ENCODE data around the gene SUMO2.
"Not testable (repeated sequence)": the region's sequence is repeated elsewhere in the genome, so short reads cannot be mapped to it uniquely, and the experiment has no call there.

Gene SUMO2

DNA sequence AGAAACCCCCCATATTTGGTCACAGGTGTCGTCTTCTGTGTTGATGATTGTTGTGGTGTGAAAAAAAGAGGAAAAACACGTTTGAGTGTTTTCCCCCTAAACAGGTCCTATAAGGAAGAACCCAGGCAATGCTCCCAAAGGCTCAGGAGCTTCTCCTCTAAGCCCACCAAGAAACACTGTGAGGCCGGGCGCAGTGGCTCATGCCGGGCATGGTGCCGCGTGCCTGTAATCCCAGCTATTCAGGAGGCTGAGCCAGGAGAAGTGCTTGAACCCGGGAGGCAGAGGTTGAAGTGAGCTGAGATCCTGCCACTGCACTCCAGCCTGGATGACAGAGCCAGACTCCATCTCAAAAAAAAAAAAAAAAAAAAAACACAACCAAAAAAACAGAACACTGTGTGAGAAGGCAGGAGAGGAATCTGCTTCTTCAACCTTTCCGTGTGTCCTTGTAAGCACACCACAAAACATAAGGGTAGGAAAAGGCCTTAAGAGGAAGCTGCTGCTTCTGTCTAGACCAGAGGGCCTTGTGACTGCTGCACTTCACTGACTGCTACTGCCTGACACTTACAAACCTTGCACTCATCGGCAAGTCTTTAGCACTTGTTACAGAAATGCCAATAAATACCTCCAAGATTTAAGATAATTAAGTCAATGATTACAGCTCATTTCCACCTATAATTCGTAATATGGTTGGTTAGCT is 37.8 kb downstream of the SUMO2 start:
- no peak for DNase-seq (ENCODE audit: low spot score)

DNA sequence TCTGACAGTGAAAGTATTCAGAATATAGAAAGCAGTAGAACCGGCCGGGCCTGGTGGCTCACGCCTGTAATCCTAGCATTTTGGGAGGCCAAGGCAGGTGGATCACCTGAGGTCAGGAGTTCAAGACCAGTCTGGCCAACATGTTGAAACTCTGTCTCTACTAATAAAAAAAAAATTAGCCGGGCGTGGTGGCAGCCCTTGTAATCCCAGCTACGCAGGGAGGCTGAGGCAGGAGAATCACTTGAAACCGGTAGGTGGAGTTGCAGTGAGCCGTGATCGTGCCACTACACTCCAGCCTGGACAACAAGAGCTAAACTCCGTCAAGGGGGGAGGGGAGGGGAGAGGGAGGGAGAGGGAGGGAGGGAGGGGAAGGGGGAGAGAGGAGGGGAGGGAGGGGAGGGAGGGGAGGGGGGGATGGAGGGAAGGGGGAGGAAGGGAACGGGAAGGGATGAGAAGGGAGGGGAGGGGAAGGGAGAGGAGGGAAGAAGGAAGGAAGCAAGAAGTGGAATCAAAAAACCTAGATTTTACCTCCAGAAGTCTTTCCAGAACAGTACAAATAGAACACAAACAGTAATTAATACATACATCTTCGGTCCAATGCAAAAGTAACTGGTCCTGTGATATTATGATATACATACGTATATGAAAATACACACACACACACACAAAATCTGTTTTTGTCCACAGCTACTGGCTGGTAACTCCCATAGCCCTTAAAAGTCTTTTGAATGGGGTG is 40.4 kb downstream of the SUMO2 start:
- DNase-seq (ENCODE audit: low spot score): no peak

DNA sequence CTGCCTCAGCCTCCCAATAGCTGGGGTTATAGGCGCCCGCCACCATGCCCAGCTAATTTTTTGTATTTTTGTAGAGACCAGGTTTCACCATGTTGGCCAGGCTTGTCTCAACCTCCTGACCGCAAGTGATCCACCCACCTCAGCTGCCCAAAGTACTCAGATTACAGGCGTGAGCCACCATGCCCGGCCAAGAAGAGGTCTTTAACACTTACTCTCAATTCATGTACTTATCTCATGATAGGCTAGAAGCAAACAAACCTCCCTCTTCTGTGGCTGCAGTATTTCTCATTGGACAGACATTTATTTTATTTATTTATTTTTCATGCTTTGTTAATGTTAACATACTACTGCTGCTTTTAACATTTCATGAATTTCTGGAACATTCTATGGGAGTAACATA is 44.2 kb downstream of the SUMO2 start:
- DNase-seq (ENCODE audit: low spot score): no peak

DNA sequence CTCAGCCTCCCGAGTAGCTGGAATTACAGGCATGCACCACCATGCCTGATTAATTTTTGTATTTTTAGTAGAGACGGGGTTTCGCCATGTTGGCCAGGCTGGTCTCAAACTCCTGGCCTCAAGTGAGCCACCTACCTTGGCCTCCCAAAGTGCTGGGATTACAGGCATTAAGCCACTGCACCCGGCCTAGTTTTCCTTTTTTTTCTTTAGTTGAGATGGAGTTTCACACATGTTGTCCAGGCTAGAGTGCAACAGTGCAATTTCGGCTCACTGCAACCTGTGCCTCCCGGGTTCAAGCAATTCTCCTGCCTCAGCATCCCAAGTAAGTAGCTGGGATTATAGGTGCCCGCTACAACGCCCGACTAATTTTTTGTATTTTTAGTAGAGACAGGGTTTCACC is 45.0 kb downstream of the SUMO2 start:
- not testable (repeated sequence) for DNase-seq (ENCODE audit: low spot score)

DNA sequence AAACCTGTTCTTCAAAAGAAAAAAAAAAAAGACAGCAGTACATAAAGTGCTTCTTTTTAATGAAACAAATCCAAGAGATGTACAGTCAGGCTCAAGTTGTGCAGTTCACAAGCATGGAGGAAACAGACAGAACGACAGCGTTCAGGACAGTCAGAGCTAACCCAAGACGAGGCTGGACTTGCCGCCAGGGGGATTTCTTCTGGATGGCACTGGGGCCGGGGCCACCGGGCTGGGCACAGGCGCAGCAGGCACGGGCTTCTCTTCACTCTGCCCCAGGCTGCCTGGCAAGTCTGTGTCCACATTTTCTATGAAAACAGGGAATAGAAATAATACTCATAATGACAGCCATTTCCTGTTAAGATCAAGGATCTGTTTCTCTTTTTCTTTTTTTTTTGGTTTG is 46.8 kb downstream of the SUMO2 start:
- DNase-seq (ENCODE audit: low spot score): no peak

DNA sequence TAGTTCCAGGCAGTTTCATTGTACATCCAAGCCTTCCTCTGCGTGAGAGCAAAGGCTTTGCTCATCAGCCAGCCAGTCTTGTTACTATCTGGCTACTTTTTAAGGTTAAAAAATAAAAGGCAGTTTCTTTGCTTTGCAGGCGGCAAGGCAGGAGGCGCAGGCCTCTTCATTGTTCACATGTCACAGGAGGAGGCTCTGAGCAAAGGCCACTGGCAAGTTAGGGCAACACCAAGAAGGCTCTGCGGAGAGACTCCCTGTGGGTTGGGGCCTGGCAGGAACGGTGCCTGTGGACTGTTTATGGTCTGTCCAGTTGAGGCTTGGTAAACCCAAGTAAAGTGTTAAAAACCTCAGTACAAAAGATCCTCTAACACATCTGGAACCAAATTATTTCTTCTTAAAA is 47.3 kb downstream of the SUMO2 start:
- no peak for DNase-seq (ENCODE audit: low spot score)

DNA sequence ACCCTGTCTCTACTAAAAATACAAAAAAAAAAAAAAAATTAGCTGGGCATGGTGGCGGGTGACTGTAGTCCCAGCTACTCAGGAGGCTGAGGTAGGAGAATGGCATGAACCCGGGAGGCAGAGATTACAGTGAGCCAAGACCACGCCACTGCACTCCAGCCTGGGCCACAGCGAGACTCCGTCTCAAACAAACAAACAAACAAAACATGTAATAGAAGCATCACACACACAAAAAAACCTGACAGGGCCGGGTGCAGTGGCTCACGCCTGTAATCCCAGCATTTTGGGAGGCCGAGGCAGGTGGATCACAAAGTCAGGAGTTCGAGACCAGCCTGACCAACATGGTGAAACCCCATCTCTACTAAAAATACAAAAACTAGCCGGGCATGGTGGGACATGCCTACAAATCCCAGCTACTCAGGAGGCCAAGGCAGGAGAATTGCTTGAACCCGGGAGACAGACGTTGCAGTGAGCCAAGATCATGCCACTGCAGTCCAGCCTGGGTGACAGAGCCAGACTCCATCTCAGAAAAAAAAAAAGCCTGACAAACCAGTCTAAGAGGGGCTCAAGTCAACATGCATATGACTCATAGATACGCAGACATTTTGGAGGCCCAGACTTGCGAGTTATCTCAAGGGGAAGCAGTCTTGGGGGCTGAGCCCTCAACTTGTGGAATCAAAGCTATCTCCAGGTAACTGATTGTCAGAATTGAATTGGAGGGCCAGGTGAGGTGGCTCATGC is 49.0 kb downstream of the SUMO2 start:
- DNase-seq (ENCODE audit: low spot score): not testable (repeated sequence)

DNA sequence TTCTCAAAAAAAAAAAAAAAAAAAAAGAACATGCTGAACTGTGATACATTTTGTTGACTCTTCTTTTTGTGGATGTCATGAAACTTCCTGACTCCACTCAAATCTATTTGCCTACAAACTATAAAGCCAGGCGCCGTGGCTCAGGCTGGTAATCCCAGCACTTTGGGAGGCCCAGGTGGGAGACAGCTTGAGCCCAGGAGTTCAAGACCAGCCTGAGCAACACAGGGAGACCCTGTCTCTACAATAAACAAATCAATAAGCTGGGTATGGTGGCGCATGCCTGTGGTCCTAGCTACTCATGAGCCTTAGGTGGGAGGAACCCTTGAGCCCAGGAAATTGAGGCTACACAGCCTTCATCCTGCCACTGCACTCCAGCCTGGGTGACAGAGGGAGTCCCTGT is 49.8 kb downstream of the SUMO2 start:
- no peak for DNase-seq (ENCODE audit: low spot score)

DNA sequence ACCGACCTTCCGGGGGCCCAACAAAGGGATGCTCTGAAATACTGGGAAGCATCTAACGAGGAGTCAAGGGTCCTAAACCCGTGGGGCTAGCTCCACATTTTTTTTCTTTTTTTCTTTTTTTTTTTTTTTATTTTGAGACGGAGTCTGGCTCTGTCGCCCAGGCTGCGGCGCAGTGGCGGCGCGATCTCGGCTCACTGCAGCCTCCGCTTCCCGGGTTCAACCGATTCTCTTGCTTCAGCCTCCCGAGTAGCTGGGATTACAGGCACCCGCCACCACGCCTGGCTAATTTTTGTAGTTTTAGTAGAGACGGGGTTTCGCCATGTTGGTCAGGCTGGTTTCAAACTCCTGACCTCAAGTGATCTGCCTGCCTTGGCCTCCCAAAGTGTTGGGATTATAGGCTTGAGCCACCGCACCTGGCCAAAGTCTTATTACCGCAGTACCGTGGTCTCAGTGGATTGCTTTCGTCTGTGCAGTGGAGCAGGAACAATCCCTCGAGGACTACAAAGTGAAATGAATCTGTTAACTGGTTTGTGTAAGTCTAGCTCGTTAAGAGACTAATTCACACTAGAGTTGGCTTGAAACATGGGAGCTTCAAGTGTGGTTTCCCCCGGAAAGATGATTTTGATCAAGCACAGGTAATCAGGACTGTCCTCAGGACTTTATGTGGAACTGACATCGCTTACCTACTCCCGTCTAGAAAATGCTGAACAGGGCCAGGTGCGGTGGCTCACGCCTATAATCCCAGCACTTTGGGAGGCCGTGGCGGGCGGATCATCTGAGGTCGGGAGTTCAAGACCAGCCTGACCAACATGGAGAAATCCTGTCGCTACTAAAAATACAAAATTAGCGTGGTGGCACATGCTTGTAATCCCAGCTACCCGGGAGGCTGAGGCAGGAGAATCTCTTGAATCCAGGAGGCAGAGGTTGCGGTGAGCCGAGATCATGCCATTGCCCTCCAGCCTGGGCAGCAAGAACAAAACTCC is 50.5 kb downstream of the SUMO2 start:
- DNase-seq (ENCODE audit: low spot score): not testable (repeated sequence)

DNA sequence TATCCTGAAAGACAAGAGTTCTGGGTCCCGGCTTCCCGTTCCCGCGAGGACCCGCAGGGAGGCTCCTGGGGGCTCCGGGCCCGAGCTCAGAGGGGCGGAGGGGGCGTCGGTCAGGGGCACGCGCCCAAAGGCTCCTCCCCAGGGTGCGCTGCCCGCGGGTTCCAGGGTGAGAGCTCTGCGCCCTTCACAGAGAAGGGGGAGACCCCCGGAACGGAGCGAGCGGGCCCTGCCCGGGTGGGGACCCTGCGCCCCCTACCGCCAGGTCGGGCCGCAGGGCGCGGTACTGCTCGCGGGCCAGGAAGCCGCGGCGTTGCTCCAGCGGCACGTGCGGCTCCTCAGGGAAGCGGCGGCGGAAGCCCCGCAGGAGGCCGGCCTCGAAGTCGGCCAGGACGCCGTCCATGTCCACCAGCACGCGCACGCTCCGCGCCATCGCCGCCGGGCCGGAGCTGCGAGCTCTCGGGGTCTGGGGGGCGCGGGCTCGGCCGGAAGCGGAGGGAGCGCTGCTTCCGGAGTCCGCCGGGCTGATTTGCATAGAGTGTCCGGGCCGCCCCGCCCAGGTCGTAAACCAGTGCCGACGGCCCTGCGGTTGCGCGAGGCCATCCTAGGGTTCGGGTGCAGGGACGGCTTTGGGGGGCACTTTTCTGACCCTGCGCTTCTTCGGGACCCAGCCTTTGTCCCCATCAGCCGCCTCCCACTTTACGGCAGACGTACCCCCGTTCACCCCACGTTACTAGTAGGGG is 51.3 kb downstream of the SUMO2 start, which contains the start of gene NT5C:
NT5C (minus strand) TSS at position 465 of the 740 bp plus-strand sequence; CDS start at position 430, 35 bp downstream.
- DNase-seq (ENCODE audit: low spot score): peak; percentile 95

DNA sequence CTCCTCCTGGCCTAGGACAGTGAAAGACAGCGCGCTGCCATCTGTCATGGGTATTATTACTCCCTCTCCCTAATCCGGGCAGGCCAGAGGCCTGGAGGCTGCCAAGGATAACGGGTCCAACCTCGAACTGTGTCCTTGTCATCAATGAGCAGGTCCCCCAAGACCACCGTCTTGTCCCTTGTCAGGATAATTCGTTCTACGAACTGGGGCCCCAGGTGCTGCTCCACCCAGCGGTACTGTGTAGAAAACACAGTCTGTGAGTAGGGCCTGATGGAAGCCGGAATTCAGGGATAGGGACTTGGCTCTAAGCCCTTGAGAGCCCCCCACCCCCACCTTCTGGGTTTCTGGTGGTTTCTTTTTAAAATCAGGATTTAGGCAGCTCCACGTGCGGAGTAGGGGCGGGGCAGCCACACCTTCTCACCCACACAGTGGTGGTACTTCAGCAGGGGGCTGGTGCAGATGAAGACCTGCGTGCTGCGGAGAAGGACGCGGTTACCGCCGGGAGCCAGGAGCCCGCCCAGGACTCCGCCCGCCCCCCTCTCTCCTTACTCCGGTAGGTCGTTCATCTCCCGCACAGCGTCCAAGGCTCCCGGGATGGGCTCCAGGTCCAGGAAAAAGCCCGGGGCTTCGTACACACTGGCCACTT is 52.0 kb downstream of the SUMO2 start:
- peak; percentile 51 for DNase-seq (ENCODE audit: low spot score)

DNA sequence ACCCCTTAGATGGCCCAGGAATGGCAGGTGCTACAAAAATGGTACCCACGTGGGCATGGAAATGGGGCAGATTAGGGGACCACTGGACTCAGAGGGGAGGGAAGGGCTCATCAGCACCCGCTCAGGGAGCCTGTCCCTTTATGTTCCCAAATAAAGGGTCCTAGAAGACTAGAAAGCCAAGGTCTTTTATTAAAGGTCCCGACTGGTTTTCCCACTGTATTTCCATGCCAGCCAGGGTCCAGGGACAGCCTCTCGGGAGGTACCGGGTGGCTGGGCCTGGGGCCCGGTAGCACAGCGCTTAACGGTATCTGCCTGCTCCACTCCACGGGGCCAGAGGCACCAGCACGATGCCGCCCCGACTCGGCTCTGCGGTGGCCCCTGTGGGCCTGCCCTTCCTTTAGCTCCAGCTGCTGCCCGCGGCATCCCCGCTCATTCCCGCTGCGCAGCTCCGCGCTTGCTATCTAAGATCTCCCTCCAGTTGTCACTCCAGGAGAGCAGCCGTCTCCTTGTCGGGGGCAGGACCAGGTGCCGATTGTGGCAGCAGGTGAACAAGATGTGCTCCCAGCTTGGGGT is 52.6 kb downstream of the SUMO2 start:
- no peak for DNase-seq (ENCODE audit: low spot score)

DNA sequence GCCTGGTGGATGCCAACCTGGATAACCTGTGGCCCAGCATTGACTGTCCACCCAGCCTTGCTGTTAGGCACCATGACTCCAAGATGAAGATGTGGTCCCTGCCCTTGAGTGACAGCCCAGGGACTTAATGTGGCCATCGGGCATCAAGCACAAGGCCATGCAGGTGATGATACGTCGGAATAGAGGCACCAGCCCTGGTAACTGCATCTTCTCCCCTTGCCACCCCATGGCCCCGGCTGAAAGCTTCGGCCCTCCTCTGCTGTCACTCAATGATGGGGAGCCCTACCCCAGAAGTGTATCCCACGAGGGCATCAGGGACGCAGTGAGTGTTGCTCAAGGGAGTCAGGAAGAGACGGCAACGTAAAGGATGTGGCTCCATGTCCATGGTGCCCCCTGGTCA is 53.2 kb downstream of the SUMO2 start:
- DNase-seq (ENCODE audit: low spot score): no peak

DNA sequence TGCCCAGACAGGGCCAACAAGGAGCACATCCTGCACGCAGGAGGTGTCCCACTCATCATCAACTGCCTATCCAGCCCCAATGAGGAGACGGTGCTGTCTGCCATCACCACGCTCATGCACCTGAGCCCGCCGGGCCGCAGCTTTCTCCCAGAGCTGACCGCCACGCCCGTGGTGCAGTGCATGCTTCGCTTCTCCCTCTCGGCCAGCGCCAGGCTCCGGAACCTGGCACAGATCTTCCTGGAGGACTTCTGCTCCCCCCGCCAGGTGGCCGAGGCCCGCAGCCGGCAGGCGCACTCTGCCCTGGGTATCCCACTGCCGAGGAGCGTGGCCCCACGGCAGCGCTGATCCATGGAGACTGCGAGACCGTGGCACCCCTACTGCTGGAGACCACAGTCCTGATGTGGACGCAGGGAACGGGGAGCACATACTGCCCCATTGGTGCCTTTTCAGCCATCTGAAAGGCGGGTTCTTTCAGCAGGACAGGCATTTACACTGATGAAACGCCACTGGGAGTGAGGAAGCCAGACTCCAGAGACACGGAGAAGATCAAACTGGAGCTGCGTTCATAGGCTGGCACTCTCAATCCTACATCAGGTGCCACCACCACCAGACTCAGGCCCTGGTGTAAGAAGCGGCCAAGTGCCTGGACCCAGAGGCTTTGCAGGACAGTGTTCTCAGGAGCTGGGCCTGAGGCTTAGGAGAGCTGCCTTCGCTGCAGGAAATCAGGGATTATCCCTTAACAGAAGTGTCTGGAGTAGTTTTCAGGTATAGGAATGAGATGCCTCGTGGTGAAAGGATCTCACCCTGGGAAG is 53.9 kb downstream of the SUMO2 start:
- no peak for DNase-seq (ENCODE audit: low spot score)

DNA sequence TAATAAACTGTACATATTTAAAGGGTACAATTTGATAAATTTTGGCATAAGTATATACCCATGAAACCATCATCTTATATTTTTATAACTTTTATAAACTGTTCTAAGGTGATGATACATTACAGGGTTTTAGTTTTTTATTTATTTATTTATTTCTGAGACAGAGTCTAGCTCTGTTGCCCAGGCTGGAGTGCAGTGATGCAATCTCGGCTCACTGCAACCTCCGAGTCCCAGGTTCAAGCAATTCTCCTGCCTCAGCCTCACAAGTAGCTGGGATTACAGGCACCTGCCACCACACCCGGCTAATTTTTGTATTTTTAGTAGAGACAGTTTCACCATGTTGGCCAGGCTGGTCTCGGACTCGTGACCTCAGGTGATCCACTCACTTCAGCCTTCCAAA is 54.8 kb downstream of the SUMO2 start:
- DNase-seq (ENCODE audit: low spot score): not testable (repeated sequence)

DNA sequence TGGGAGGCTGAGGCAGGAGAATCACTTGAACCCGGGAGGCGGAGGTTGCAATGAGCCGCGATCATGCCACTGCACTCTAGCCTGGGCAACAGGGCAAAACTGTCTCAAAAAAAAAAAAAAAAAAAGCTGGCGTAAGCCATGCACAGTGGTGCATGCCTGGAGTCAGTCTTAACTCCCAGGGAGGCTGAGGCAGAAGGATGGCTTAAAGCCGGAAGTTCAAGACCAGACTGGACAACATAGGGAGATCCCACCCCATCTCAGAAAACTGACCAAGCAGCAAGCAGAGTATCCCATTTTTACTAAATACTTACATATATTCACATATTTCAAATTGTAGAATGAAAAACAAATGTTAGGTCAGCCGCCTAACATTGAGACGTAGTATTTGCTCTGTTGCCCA is 55.8 kb downstream of the SUMO2 start:
- no peak for DNase-seq (ENCODE audit: low spot score)

DNA sequence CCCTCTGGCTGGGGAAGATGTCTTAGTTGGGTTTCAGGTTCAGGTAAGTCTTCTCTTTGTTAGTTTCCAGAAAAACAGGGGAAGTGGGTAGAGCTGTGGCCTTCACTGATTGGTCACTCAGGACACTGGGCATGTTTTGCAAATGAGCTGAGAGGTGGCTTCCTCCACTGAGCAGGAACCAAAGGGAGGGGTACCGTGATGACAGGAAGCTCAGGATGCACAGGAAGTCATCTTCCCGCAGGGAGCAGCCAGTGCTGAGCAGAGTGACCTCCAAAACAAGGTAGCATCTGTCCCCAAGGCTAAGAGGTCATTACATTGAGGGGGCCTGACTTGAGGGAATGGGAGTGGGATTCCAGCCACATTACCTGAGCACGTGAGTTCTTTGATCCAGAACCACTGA is 56.8 kb downstream of the SUMO2 start:
- DNase-seq (ENCODE audit: low spot score): no peak

DNA sequence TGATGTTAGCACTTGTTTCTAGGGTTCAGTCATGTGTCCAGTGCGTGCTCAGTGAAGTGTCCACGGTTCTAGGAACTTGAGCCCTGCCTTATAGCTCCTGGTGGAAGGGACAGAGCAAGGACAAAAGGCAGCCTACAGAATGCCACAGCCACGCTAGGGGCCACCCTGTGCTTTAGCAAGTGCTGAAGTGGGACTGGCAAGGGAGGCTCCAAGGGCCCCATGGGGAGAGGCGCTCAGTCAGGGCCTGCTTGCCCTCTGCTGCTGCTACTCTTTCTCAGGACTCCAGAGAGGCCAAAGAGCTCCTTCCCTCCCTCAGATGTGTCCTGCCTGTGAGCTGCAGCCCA is 58.0 kb downstream of the SUMO2 start:
- DNase-seq (ENCODE audit: low spot score): no peak

DNA sequence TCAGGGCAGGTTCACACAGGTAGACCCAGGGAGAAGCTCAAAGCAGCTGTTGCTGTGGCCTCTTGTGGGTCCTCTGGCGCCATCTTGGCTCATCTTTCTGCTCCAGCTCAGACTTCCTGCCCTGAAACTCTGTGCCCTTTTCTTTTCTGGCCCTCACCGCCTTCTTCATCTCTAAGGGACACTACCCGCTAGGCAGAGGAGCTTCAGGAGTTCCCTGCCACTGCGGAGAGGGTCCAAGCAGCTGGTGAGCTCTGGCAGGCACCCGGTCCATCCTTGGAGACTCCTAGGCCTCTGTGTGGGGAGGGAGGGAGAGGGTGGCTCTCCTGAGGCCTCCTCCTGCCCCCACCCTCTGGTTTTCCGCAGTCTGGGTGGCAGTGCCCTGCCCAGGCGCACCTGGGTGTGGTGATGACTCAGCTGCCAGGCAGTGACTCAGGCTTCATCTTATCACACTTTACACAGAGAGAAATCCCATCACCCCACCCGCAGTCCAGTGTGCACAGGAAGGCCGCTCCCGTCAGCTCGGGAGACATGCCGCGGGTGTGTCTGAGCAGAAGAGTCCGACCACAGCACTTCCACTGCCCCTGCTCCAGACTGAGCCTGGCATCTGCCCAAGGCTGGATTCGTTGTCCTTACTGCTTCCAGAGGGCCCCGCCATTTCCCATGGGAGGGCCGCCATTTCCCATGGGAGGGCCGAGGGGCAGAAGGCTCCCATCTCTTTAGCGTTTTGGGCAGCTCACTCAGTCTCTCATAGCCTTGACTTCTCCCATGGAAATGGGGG is 58.5 kb downstream of the SUMO2 start:
- no peak for DNase-seq (ENCODE audit: low spot score)
